Sigmoid colon (tissue), 7 donors: ENCODE data around the gene RAB4B. TPM values are rescaled to one million over a fixed set of nuclear protein-coding genes. Genes with fewer than 3 reads are reported as not detected.
"Not testable (repeated sequence)": the region's sequence is repeated elsewhere in the genome, so short reads cannot be mapped to it uniquely, and the experiment has no call there.

Experiments
- DNase-seq: peaks from one replicate; pipeline ENCODE4 v3.0.0-alpha.2; 2019
- H3K27ac ChIP-seq, 4 donors: fragments of 200-600 bp; sonication (generic); one replicate each; pipeline ENCODE4 v1.5.1; 2016 to 2019; ENCODE audit warnings: mild to moderate bottlenecking in 1 of 4
- H3K27me3 ChIP-seq, 3 donors: fragments of 200-600 bp; sonication (generic); one replicate each; pipeline ENCODE4 v1.5.1; 2019; ENCODE audit warnings: mild to moderate bottlenecking in 1 of 3
- H3K36me3 ChIP-seq, 4 donors: fragments of 200-600 bp; sonication (generic); one replicate each; pipeline ENCODE4 v1.5.1; 2016 to 2019
- H3K4me1 ChIP-seq, 4 donors: fragments of 200-600 bp; sonication (generic); one replicate each; pipeline ENCODE4 v1.5.1; 2017 to 2019
- H3K4me3 ChIP-seq, 4 donors: fragments of 200-600 bp; sonication (generic); one replicate each; pipeline ENCODE4 v1.5.1; 2017 to 2019; ENCODE audit warnings: mild to moderate bottlenecking in 2 of 4, moderate library complexity in 1 of 4
- H3K9me3 ChIP-seq, 4 donors: fragments of 200-600 bp in 3 of 4; sonication (generic) in 3 of 4; one replicate each; pipeline versions ENCODE4 v1.5.1 to v1.6.1; 2013 to 2019
- EP300 ChIP-seq, 4 donors: sonication (generic); formaldehyde crosslinking; IDR thresholded peaks; one replicate each; pipeline ENCODE4 v1.6.1; 2017; ENCODE audit warnings: antibody characterized with exemption in 4 of 4
- POLR2A ChIP-seq, 2 donors: fragments of 450-650 bp; IDR thresholded peaks; one replicate each; pipeline ENCODE4 v1.6.1; 2016; ENCODE audit warnings: antibody characterized with exemption in 2 of 2, mild to moderate bottlenecking in 2 of 2, moderate library complexity in 2 of 2
- POLR2AphosphoS5 ChIP-seq, 4 donors: sonication (generic); formaldehyde crosslinking; IDR thresholded peaks; one replicate each; pipeline ENCODE4 v1.6.1; 2017; ENCODE audit warnings: antibody characterized with exemption in 4 of 4
- WGBS, 2 donors: extraction: QIAGEN DNeasy Blood & Tissue Kit; methylation state at CpG; one replicate each; pipeline ENCODE4 v1.1.7; 2013; 5-methylcytosine and 5-hydroxymethylcytosine counted together
- intact Hi-C: fragments of 100-400 bp; cut with DNase I; formaldehyde crosslinking; loops from one replicate; pipeline ENCODE4 v1.15.1; 2023
- polyA plus RNA-seq, 3 donors: library from polyadenylated mRNA; stranded (reverse); fragments of 200-250 nt; gene quantifications; one replicate each; pipeline ENCODE4 v1.2.3, GENCODE V29; 2013
- total RNA-seq, 4 donors: library from RNA; depleted of rRNA; stranded (reverse); fragments of >200 nt; gene quantifications; one replicate each; pipeline ENCODE4 v1.1.0, GENCODE V29; 2016
- TF ChIP-seq, protein P1 (sequence below), 4 experiments: fragments of 450-650 bp in 3 of 4; fragments of 200-600 bp in 1 of 4; IDR thresholded peaks; one replicate each; pipeline ENCODE4 v1.5.1; 2016 to 2019; ENCODE audit warnings: antibody characterized with exemption in 4 of 4, mild to moderate bottlenecking in 3 of 4, moderate library complexity in 2 of 4
- donor health status: healthy with polysubstance abuse.
- donor health status: Bipolar disorder and iron deficiency.
- donor health status: healthy.

The RAB4B gene
- total and polyA plus RNA-seq, 7 donors = 15.6 to 76.5 (median 21.3) TPM

DNA sequence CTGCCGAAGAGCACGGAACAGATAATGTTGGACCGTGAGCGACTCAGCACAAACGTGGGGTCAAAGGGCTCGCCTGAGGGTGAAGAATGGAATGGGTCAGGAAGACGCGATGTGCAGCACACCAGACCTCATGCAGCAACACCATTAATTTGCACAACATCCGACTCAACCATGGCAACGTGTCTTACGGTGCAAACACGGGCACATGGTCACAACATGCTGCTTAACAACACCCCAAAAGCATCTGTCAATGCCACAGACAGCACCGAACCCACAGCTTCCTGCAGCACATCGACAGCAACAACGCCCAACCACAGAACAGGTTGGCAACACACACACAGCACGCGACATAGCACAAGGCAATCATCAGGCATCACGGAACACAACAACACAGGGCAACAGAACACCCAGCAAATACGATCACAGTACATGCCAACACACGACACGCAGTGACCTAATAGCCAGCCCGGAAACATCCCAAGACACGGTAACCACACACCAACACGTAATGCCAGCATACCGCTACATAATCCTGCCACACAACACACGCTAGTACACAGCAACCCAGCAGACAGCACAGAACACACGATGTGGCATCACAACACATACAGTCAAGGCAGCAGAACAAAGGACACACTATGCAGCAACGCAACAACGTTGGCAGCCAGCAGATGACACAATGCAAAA lies 48.8 kb downstream of the RAB4B start:
- H3K27me3 ChIP-seq, H3K4me3 ChIP-seq, H3K27ac ChIP-seq, intact Hi-C loops, H3K9me3 ChIP-seq, DNase-seq: not testable (repeated sequence)
- peaks cover 0 to 29% (median 18%) of the 10 kb centered on the region in 4 donors for H3K4me1 ChIP-seq
- peaks cover 0 to 13% (median 6%) of the 10 kb centered on the region in 4 donors for H3K36me3 ChIP-seq
- 78 to 91% methylated on average over 29 of the region's 29 CpGs for WGBS, 2 donors

DNA sequence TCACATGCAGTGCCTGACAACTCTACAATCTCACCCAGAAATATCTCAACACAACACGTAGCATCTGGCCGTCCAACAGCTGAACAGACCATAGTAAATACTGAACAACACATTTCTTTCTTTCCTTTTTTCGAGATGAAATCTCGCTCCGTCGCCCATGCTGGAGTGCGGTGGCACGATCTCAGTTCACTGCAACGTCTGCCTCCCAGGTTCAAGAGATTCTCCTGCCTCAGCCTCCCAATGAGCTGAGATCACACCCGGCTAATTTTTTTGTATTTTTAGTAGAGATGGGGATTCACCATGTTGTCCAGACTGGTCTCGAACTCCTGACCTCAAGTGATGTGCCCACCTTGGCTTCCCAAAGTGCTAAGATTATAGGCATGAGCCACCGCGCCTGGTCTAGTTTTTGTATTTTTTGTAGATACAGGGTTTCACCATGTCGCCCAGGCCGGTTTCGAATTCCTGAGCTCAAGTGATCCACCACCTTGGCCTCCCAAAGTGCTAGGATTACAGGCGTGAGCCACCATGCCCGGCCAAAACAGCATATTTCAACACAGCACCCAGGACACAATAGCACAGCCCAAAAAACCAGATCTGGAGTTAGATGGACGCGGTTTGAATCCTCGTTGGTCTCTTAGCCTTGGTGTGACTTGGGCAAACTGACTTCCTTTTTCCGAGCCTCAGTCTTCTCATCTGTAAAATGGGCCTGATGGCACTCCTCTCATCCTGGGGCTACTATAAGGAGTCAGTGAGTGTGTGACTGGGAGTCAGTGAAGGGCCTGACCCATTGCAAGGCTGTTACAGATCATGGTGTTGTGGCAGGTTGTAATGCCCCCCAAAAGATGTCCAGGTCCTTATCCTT lies 49.6 kb downstream of the RAB4B start:
- Histone ChIP-seq H3K36me3 (peaks cover 0 to 13% (median 6%) of the 10 kb centered on the region in 4 donors), H3K9me3 (no peaks in the 10 kb centered on the region), H3K27me3 (no peaks in the 10 kb centered on the region), H3K4me3 (no peak overlapping the region), H3K27ac (no peak overlapping the region), H3K4me1 (peaks cover 0 to 29% (median 15%) of the 10 kb centered on the region in 4 donors)
- TF ChIP-seq POLR2AphosphoS5 (IDR thresholded peaks at IDR 0.05) = no peak
- no peak for TF ChIP-seq POLR2A (IDR thresholded peaks at IDR 0.05)
- TF ChIP-seq, protein P1, sequence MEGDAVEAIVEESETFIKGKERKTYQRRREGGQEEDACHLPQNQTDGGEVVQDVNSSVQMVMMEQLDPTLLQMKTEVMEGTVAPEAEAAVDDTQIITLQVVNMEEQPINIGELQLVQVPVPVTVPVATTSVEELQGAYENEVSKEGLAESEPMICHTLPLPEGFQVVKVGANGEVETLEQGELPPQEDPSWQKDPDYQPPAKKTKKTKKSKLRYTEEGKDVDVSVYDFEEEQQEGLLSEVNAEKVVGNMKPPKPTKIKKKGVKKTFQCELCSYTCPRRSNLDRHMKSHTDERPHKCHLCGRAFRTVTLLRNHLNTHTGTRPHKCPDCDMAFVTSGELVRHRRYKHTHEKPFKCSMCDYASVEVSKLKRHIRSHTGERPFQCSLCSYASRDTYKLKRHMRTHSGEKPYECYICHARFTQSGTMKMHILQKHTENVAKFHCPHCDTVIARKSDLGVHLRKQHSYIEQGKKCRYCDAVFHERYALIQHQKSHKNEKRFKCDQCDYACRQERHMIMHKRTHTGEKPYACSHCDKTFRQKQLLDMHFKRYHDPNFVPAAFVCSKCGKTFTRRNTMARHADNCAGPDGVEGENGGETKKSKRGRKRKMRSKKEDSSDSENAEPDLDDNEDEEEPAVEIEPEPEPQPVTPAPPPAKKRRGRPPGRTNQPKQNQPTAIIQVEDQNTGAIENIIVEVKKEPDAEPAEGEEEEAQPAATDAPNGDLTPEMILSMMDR (IDR thresholded peaks at IDR 0.05) = no peak
- TF ChIP-seq EP300 (IDR thresholded peaks at IDR 0.05) = no peak
- 96 to 97% methylated on average over 22 of the region's 22 CpGs for WGBS, 2 donors
- DNase-seq = no peak
- intact Hi-C loops = no loop called here

DNA sequence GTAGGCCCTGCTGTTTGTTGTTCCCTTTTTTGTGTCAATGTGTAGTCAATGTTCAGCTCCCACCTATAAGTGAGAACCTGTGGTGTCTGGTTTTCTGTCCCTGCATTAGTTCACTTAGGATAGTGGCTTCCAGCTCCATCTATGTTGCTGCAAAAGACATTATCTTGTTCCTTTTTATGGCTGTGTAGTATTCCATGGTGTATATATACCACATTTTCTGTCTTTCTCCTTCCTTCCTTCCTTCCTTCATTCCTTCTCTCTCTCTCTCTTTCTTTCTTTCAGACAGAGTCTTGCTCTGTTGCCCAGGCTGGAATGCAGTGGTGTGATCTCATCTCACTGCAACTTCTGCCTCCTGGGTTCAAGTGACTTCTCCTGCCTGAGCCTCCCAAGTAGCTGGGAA lies 51.2 kb downstream of the RAB4B start:
- DNase-seq = no peak
- H3K4me1 ChIP-seq = peaks cover 0 to 18% (median 7%) of the 10 kb centered on the region in 4 donors
- no peak overlapping the region for H3K4me3 ChIP-seq
- no peak overlapping the region for H3K27ac ChIP-seq
- H3K36me3 ChIP-seq = peaks cover 0 to 13% (median 6%) of the 10 kb centered on the region in 4 donors
- intact Hi-C loops = no loop called here
- no peak for TF ChIP-seq POLR2AphosphoS5 (IDR thresholded peaks at IDR 0.05)
- no peak for TF ChIP-seq EP300 (IDR thresholded peaks at IDR 0.05)
- TF ChIP-seq POLR2A (IDR thresholded peaks at IDR 0.05) = no peak
- TF ChIP-seq, protein P1 (IDR thresholded peaks at IDR 0.05) = no peak
- no peaks in the 10 kb centered on the region for H3K9me3 ChIP-seq
- H3K27me3 ChIP-seq = no peaks in the 10 kb centered on the region

DNA sequence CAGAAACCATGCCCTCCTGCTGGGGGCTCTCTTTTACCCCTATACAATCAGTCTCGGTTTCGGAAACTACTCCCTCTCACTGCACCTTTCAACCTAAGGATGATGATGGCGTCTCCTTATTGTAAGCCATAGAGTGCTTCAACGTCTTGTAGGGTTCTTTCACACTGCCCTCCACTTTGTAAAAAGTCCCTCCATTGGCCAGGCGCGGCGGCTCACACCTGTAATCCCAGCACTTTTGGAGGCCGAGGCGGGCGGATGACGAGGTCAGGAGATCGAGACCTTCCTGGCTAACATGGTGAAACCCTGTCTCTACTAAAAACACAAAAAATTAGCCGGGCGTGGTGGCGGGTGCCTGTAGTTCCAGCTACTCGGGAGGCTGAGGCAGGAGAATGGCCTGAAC lies 52.7 kb downstream of the RAB4B start:
- H3K4me3 ChIP-seq, H3K9me3 ChIP-seq, intact Hi-C loops, H3K27me3 ChIP-seq, DNase-seq, H3K27ac ChIP-seq: not testable (repeated sequence)
- Histone ChIP-seq H3K4me1 (peaks cover 0 to 18% (median 7%) of the 10 kb centered on the region in 4 donors), H3K36me3 (peaks cover 0 to 13% (median 6%) of the 10 kb centered on the region in 4 donors)
- 95 to 96% methylated on average over 16 of the region's 16 CpGs for WGBS, 2 donors

DNA sequence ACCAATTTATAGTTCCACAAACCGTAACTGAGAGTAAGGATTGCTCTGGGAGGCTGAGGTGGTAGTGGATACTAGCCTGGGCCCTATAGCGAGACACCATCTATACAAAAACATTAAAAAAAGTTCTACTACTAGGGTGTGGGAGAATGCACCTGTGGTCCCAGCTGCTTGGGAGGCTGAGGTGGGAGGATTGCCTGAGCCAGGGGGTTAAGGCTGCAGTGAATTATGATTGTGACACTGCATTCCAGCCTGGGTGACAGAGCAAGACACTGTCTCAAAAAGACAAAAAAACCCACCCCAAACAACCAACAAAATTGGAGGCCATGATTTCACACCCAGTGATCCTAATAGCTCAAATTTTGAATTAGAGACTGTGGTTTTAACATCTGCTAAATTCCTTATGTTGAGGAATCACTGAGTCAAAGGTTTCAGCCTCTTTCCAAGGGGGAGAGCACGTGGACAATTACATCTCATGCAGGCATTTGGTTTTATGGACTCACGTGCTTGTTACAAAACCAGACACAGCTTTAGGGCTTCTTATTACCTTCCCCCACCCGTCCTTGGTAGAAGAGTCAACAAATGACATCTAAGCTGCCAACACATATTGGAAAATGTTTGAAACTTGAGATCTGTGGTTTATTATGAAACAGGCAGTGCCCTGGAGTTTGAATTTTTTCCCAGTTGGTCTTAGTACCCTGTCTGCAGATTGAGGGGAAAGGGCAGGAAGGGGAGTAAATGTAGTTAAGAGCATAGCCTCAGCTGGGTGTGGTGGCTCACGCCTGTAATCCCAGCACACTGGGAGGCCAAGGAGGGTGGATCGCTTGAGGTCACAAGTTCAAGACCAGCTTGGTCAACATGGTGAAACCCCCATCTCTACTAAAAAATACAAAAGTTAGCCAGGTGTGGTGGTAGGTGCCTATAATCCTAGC lies 53.7 kb downstream of the RAB4B start:
- no peak overlapping the region for H3K4me3 ChIP-seq
- TF ChIP-seq POLR2AphosphoS5 (IDR thresholded peaks at IDR 0.05) (peak in 3 of 4 donors; percentile 23 to 36 (median 24)), EP300 (IDR thresholded peaks at IDR 0.05) (peak in 2 of 4 donors; percentile 27 to 32)
- TF ChIP-seq, protein P1 (IDR thresholded peaks at IDR 0.05) = no peak
- H3K27ac ChIP-seq = peak overlapping the region in 3 of 4 donors; percentile 59 to 65 (median 61)
- peak; percentile 64 for DNase-seq
- H3K4me1 ChIP-seq = peaks cover 0 to 18% (median 7%) of the 10 kb centered on the region in 4 donors
- no peaks in the 10 kb centered on the region for H3K9me3 ChIP-seq
- WGBS, 2 donors = 29 to 63% methylated on average over 7 of the region's 7 CpGs
- intact Hi-C loops = no loop called here
- no peaks in the 10 kb centered on the region for H3K27me3 ChIP-seq
- peaks cover 0 to 12% (median 5%) of the 10 kb centered on the region in 4 donors for H3K36me3 ChIP-seq

DNA sequence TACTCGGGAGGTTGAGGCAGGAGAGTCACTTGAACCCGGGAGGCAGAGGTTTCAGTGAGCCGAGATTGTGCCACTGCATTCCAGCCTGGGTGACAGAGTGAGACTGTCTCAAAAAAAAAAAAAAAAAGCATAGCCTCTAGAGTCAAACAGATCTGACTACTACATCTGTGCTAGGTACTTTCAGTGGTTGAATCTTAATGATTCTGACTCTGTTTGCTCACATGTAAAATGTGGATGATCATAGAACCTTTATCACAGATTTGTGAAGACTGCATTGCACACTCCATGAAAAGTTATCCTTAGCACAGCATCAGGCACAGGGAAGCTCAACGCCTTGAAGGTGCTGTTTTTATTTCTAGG lies 54.4 kb downstream of the RAB4B start:
- H3K27me3 ChIP-seq, H3K36me3 ChIP-seq, H3K9me3 ChIP-seq, DNase-seq, intact Hi-C loops, H3K4me3 ChIP-seq: not testable (repeated sequence)
- 39 to 71% methylated on average over 4 of the region's 4 CpGs for WGBS, 2 donors
- H3K27ac ChIP-seq = peak overlapping the region in 2 of 4 donors; percentile 59 to 65
- peaks cover 0 to 18% (median 7%) of the 10 kb centered on the region in 4 donors for H3K4me1 ChIP-seq

DNA sequence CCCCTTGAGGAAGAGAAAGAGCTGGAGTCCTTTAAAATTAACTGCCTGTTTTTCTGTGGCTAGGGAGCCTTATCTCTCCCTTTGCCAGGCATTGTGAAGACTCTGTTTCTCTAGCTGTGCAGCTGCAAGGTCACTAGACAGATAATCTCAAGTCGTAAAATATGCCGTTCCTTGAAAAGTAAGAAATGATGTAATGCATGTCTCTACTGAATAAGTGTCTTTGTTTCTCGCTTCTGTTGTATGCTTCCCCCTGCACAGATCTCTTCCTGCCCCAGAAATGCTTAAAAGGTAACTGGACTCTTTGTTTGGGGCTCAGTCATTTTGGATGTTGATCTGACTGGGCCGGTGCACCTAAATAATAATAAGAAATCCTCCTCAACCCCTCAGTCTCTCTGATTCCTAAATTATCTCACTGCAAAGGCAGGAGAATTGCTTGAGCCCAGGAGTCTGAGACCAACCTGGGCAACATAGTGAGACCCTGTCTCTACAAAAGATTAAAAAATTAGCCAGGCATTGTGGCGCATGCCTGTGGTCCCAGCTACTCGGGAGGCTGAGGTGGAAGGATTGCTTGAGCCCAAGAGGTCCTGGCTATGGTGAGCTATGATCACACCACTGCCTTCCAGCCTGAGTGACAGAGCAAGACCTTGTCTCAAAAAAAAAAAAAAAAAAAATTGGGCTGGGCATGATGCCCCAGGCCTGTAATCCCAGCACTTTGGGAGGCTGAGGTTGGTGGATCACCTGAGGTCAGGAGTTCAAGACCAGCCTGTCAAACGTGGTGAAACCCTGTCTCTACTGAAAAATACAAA lies 55.9 kb downstream of the RAB4B start:
- H3K9me3 ChIP-seq, H3K4me3 ChIP-seq, H3K36me3 ChIP-seq, DNase-seq, intact Hi-C loops, H3K27me3 ChIP-seq: not testable (repeated sequence)
- Histone ChIP-seq H3K4me1 (peaks cover 0 to 18% (median 7%) of the 10 kb centered on the region in 4 donors), H3K27ac (peak overlapping the region in 2 of 4 donors; percentile 14 to 40)
- 33 to 48% methylated on average over 7 of the region's 7 CpGs for WGBS, 2 donors
